HG03097 (cell line): ENCODE data around the gene VDAC1.

Experiments
- ATAC-seq: cut with Tn5 transposase; IDR thresholded peaks from one replicate; pipeline ENCODE4 v1.9.1; 2021; ENCODE audit not compliant: unreplicated experiment, low FRiP score

The VDAC1 gene

GRCh38 chr5:133930061-133930812 is 74.5 kb downstream of the VDAC1 start:
- ATAC-seq, result no peak

GRCh38 chr5:133928587-133929393 is 76.0 kb downstream of the VDAC1 start:
- no peak for ATAC-seq

- no peak for ATAC-seq
Measured at GRCh38 chr5:133927300-133928180, 77.2 kb downstream of the VDAC1 start.

- ATAC-seq, result no peak
Measured at GRCh38 chr5:133926489-133927299, 78.1 kb downstream of the VDAC1 start.

- ATAC-seq, result no peak
Measured at GRCh38 chr5:133925866-133926488, 78.8 kb downstream of the VDAC1 start.

GRCh38 chr5:133925269-133925668 is 79.5 kb downstream of the VDAC1 start:
- no peak for ATAC-seq

- no peak for ATAC-seq
Measured at GRCh38 chr5:133924221-133924920, 80.4 kb downstream of the VDAC1 start.

GRCh38 chr5:133921979-133922378 is 82.8 kb downstream of the VDAC1 start:
- ATAC-seq, result no peak
